Nephron progenitor cell (in vitro differentiated cells): ENCODE data around the gene OR4F6.

Experiments used
- DNase-seq: peaks from one replicate; pipeline ENCODE4 v3.0.0; 2021
- H3K27ac Mint-ChIP-seq: 2 replicates; pipeline ENCODE4 v1.8.0; 2021; ENCODE audit warnings: mild to moderate bottlenecking, moderate library complexity, mixed read lengths
- H3K27me3 Mint-ChIP-seq: 2 replicates; pipeline ENCODE4 v1.8.0; 2021; ENCODE audit warnings: mild to moderate bottlenecking, low read depth, mixed read lengths; ENCODE audit not compliant: poor library complexity
- H3K36me3 Mint-ChIP-seq: 2 replicates; pipeline ENCODE4 v1.8.0; 2021; ENCODE audit warnings: low read depth, mixed read lengths
- H3K4me1 Mint-ChIP-seq: 2 replicates; pipeline ENCODE4 v1.8.0; 2021; ENCODE audit warnings: mixed read lengths
- H3K4me3 Mint-ChIP-seq: 2 replicates; pipeline ENCODE4 v1.8.0; 2021; ENCODE audit warnings: mild to moderate bottlenecking, moderate library complexity, mixed read lengths
- H3K9me3 Mint-ChIP-seq: 2 replicates; pipeline ENCODE4 v1.8.0; 2021; ENCODE audit warnings: mild to moderate bottlenecking, moderate library complexity, mixed read lengths
- TF ChIP-seq, protein P1 (sequence below): fragments of 200-600 bp; sonication (generic); IDR thresholded peaks from 2 replicates; pipeline ENCODE4 v1.5.0; 2021; ENCODE audit warnings: antibody characterized with exemption

OR4F6 gene

DNA sequence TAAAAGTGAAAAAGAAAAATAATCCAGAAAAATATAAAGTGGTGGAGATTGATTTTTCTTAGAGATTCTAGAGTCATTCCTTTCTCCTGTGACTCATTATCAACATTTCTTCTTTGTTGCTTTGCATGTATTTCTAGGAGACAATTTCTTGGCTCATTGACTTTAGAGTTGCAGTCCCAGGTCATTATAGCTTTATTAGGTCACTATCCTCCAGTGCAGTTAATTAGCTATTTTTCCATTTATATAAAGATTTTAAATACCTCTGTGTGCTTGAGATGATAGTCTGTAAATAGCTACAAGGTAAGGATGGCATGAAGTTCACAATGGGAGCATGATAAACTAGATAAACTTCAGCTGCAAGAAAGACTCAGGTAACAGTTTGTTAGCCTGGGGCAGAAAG lies 8.6 kb downstream of the OR4F6 start, which contains the start of gene OR4F15:
TSS of gene OR4F15 (plus strand) at position 301 of the 400 bp plus-strand sequence. CDS start 5,985 bp downstream, outside the sequence.
- Mint-ChIP-seq H3K27ac (no peak within 1 kb of the TSS), H3K36me3 (no peaks in the 10 kb centered on the region), H3K27me3 (peaks cover 41% of the 10 kb centered on the region), H3K9me3 (no peaks in the 10 kb centered on the region), H3K4me3 (no peak within 1 kb of the TSS), H3K4me1 (no peaks in the 10 kb centered on the region)
- TF ChIP-seq, protein P1, sequence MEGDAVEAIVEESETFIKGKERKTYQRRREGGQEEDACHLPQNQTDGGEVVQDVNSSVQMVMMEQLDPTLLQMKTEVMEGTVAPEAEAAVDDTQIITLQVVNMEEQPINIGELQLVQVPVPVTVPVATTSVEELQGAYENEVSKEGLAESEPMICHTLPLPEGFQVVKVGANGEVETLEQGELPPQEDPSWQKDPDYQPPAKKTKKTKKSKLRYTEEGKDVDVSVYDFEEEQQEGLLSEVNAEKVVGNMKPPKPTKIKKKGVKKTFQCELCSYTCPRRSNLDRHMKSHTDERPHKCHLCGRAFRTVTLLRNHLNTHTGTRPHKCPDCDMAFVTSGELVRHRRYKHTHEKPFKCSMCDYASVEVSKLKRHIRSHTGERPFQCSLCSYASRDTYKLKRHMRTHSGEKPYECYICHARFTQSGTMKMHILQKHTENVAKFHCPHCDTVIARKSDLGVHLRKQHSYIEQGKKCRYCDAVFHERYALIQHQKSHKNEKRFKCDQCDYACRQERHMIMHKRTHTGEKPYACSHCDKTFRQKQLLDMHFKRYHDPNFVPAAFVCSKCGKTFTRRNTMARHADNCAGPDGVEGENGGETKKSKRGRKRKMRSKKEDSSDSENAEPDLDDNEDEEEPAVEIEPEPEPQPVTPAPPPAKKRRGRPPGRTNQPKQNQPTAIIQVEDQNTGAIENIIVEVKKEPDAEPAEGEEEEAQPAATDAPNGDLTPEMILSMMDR, result no peak
- DNase-seq, result no peak

DNA sequence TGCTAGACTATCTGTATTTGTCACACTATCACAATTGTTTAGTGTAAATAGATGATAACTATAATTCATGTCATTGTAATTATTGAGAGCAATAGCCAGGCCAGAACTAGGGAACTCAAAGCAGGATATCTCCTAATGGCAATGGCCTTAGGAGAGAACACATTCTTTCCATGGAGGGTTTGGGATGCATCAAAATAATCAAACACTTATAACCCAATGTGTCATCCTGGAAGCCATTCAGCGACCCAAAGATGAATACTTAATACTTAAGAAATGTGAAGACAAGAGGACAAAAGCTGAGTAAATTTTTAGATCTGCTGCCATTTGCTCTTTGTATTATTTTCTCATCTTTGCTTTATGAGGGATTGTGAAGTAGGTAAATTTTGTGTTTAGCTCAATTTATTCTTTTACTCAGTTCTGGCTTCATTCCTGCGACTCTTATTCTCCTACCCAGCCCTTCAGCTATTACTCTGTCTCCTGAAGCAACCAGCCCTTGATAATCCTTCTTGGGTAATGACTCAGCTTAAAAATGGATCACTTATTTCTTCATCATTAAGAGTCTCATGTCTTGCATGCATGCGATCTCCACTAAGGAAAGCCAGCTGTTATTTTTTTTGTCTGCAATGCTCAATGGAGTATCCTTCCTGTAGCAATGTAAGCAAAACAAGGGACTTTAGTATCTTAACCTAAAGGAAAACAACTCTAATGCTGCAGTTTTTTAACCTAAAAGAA lies 10.7 kb downstream of the OR4F6 start:
- Mint-ChIP-seq H3K27ac (no peak overlapping the region), H3K36me3 (no peaks in the 10 kb centered on the region), H3K9me3 (no peaks in the 10 kb centered on the region), H3K27me3 (peaks cover 41% of the 10 kb centered on the region), H3K4me1 (no peaks in the 10 kb centered on the region), H3K4me3 (no peak overlapping the region)
- TF ChIP-seq, protein P1, result no peak
- DNase-seq, result no peak

DNA sequence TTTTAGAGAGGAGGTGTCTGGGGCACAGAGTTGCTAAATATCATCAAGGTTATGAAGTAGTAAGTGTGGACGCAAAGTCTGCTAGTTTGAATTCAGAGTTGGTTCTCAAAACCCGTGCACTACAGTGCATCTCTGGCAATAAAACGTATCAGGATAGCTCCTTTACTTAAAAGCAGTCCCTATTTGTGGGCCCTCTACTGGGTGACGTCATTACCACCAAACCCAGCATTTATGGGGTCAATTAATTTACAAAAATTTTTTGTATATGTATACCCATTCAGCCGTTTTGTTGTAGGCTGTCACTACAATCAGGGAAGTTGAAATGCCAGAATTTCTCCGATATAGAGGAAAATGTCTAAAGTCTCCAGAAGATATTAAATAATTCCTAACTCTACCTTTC lies 17.5 kb downstream of the OR4F6 start:
- no peak for DNase-seq
- H3K27ac Mint-ChIP-seq, result no peak overlapping the region
- no peaks in the 10 kb centered on the region for H3K4me1 Mint-ChIP-seq
- H3K4me3 Mint-ChIP-seq, result no peak overlapping the region
- peaks cover 21% of the 10 kb centered on the region for H3K27me3 Mint-ChIP-seq
- no peaks in the 10 kb centered on the region for H3K36me3 Mint-ChIP-seq
- TF ChIP-seq, protein P1, result no peak
- peaks cover 4% of the 10 kb centered on the region for H3K9me3 Mint-ChIP-seq

DNA sequence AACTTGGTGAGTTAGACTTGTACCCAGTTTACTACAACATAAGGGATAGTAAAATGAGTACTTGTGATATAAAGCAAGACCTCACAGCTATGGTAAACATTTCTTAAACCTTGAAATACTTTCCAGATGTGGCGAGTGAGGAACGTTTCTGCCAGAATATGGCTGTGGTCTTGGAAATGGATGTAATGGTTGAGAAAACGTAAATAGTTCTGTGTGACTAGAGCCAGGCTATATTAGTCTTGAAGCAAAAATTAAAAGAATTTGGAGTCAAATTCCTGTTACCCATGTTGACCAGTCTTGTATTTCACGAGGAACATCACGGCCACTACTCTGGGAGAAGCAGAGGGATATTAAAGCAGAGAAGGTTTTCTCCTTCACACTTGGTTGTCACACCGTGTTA lies 23.9 kb downstream of the OR4F6 start:
- H3K4me1 Mint-ChIP-seq, result no peaks in the 10 kb centered on the region
- H3K27me3 Mint-ChIP-seq, result peaks cover 14% of the 10 kb centered on the region
- H3K27ac Mint-ChIP-seq, result no peak overlapping the region
- peaks cover 6% of the 10 kb centered on the region for H3K9me3 Mint-ChIP-seq
- H3K4me3 Mint-ChIP-seq, result no peak overlapping the region
- DNase-seq, result no peak
- TF ChIP-seq, protein P1, result no peak
- H3K36me3 Mint-ChIP-seq, result no peaks in the 10 kb centered on the region

DNA sequence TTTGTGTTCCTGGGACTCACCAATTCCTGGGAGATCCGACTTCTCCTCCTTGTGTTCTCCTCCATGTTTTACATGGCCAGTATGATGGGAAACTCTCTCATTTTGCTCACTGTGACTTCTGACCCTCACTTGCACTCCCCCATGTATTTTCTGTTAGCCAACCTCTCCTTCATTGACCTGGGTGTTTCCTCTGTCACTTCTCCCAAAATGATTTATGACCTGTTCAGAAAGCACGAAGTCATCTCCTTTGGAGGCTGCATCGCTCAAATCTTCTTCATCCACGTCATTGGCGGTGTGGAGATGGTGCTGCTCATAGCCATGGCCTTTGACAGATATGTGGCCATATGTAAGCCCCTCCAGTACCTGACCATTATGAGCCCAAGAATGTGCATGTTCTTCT lies 25.5 kb downstream of the OR4F6 start:
- Mint-ChIP-seq H3K27me3 (peaks cover 10% of the 10 kb centered on the region), H3K27ac (no peak overlapping the region), H3K9me3 (peaks cover 10% of the 10 kb centered on the region), H3K4me3 (no peak overlapping the region), H3K36me3 (no peaks in the 10 kb centered on the region), H3K4me1 (no peaks in the 10 kb centered on the region)
- no peak for DNase-seq
- TF ChIP-seq, protein P1, result no peak

DNA sequence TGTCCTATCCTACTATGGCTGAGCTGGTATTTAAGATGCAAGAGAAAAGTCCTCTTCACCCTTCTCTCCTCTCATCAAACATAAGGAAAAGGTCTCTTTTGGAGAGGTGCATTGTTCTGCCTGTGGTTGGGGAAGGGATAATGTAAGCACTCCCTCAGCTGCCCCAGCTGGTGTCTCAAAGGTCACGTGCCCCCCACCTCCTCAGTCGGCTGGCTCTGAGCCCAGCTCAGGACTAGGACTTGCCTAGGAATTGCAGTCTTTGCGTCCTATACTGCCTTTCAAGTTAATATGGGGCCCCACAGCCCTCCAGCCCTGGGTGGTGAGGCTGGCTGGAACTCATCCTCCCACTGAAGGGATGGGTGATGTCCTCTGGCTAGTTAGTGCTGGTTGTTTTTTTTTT lies 38.3 kb downstream of the OR4F6 start:
- H3K36me3 Mint-ChIP-seq, result no peaks in the 10 kb centered on the region
- TF ChIP-seq, protein P1, result no peak
- H3K4me1 Mint-ChIP-seq, result no peaks in the 10 kb centered on the region
- no peak overlapping the region for H3K27ac Mint-ChIP-seq
- H3K27me3 Mint-ChIP-seq, result peaks cover 6% of the 10 kb centered on the region
- H3K4me3 Mint-ChIP-seq, result no peak overlapping the region
- DNase-seq, result no peak
- peaks cover 7% of the 10 kb centered on the region for H3K9me3 Mint-ChIP-seq
